MM.1S (cell line): ENCODE results near the gene RBMS3.

Source experiments
- DNase-seq: peaks from one replicate; pipeline ENCODE4 v3.0.0-alpha.2; 2015
- H2AFZ ChIP-seq: fragments of 300-600 bp; sonication (generic); 2 replicates; pipeline ENCODE4 v1.6.0; 2016; ENCODE audit warnings: antibody characterized with exemption, low read length
- H3F3A ChIP-seq: fragments of 300-600 bp; sonication (generic); 2 replicates; pipeline ENCODE4 v1.6.1; 2016; ENCODE audit warnings: mild to moderate bottlenecking, antibody characterized with exemption, low read length, moderate library complexity, mixed read lengths; ENCODE audit not compliant: insufficient read depth
- H3K27ac ChIP-seq: fragments of 300-600 bp; sonication (generic); 2 replicates; pipeline ENCODE4 v1.5.1; 2016; ENCODE audit warnings: mild to moderate bottlenecking, low read length
- H3K27me3 ChIP-seq: fragments of 300-600 bp; sonication (generic); replicated peaks from 2 replicates; pipeline ENCODE4 v1.6.0; 2016; ENCODE audit warnings: low read length; ENCODE audit not compliant: insufficient read depth
- H3K36me3 ChIP-seq: fragments of 300-600 bp; sonication (generic); replicated peaks from 2 replicates; pipeline ENCODE4 v1.6.1; 2016; ENCODE audit warnings: mild to moderate bottlenecking, low read length, mixed read lengths; ENCODE audit not compliant: insufficient read depth
- H3K4me1 ChIP-seq: fragments of 300-600 bp; sonication (generic); 2 replicates; pipeline ENCODE4 v1.6.1; 2016; ENCODE audit warnings: low read length, mixed read lengths
- H3K4me2 ChIP-seq: fragments of 300-600 bp; sonication (generic); 2 replicates; pipeline ENCODE4 v1.6.0; 2016; ENCODE audit warnings: low read depth, low read length
- H3K4me3 ChIP-seq: fragments of 300-600 bp; sonication (generic); 2 replicates; pipeline ENCODE4 v1.5.1; 2016; ENCODE audit warnings: low read length, mixed read lengths
- H3K79me2 ChIP-seq: fragments of 300-600 bp; sonication (generic); 2 replicates; pipeline ENCODE4 v1.6.1; 2016; ENCODE audit warnings: mixed run types, low read length, mixed read lengths
- H3K9ac ChIP-seq: fragments of 300-600 bp; sonication (generic); 2 replicates; pipeline ENCODE4 v1.6.1; 2016; ENCODE audit warnings: low read length, mixed read lengths
- H3K9me2 ChIP-seq: fragments of 300-600 bp; sonication (generic); replicated peaks from 2 replicates; pipeline ENCODE4 v1.6.1; 2016; ENCODE audit warnings: mild to moderate bottlenecking, low read length, mixed read lengths; ENCODE audit not compliant: insufficient read depth
- H3K9me3 ChIP-seq: fragments of 300-600 bp; sonication (generic); replicated peaks from 2 replicates; pipeline ENCODE4 v1.6.1; 2016; ENCODE audit warnings: mild to moderate bottlenecking, low read length, mixed read lengths; ENCODE audit not compliant: insufficient read depth
- H4K20me1 ChIP-seq: fragments of 300-600 bp; sonication (generic); 2 replicates; pipeline ENCODE4 v1.6.1; 2016; ENCODE audit warnings: mild to moderate bottlenecking, low read length, moderate library complexity, mixed read lengths; ENCODE audit not compliant: insufficient read depth
- CTCF ChIP-seq: fragments of 300-600 bp; sonication (generic); IDR thresholded peaks from 2 replicates; pipeline ENCODE4 v1.5.1; 2016; ENCODE audit warnings: antibody characterized with exemption, low read length, mixed read lengths
- EZH2 ChIP-seq: fragments of 300-600 bp; sonication (generic); optimal IDR thresholded peaks from 2 replicates; pipeline ENCODE3; 2017; ENCODE audit warnings: low read depth, mild to moderate bottlenecking, antibody characterized with exemption, low read length, mixed read lengths
- EZH2phosphoT487 ChIP-seq: fragments of 300-600 bp; sonication (generic); IDR thresholded peaks from 2 replicates; pipeline ENCODE4 v1.6.1; 2018; ENCODE audit warnings: antibody characterized with exemption, low read length

Gene RBMS3

DNA sequence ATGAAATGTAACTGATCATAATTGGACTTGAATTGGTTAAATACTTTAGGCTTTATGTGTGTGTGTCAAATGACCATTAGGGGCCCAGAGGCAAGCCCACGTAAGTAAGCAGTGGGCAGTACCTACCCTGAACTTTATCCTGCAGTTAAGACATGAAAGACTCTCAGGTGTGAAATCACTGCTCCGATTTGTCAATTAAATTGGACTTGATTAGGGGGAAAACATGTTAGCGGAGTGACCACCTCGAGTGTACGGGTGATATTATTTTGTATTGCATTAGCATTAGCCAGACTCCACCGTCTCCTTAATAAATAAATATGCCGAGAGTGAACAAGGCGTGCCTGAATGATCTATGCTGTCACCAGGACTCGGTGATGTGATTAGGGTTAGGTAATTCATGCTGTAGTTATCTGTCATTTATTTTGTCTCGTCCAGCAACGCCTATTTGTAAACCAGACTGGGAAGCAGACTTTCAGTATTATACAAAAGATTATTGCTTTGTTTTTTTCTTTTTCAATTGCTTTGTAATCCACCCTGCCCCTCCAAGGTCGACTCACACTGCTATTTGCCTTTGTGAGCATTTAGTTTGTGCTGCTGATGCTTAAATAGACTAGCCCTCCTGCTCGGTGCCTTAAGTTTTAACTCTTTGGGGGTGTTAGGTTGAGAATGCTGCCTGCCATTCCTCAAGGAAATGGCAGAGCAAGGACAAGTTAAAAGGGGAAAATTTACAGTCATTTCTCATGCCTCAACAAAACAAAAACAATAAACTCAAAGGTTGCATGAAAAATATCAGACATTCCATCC lies 1.8 kb downstream of the RBMS3 start:
- H3K36me3 ChIP-seq: no peaks in the 10 kb centered on the region
- no peaks in the 10 kb centered on the region for H4K20me1 ChIP-seq
- no peak for TF ChIP-seq CTCF
- no peak for TF ChIP-seq EZH2phosphoT487
- TF ChIP-seq EZH2: no peak
- no peak overlapping the region for H3K4me3 ChIP-seq
- H2AFZ ChIP-seq: no peak overlapping the region
- H3K27ac ChIP-seq: no peak overlapping the region
- no peaks in the 10 kb centered on the region for H3K79me2 ChIP-seq
- no peaks in the 10 kb centered on the region for H3F3A ChIP-seq
- DNase-seq: no peak
- no peaks in the 10 kb centered on the region for H3K9me2 ChIP-seq
- H3K4me2 ChIP-seq: no peak overlapping the region
- H3K9ac ChIP-seq: no peak overlapping the region
- no peaks in the 10 kb centered on the region for H3K4me1 ChIP-seq
- H3K9me3 ChIP-seq: no peaks in the 10 kb centered on the region
- no peaks in the 10 kb centered on the region for H3K27me3 ChIP-seq

DNA sequence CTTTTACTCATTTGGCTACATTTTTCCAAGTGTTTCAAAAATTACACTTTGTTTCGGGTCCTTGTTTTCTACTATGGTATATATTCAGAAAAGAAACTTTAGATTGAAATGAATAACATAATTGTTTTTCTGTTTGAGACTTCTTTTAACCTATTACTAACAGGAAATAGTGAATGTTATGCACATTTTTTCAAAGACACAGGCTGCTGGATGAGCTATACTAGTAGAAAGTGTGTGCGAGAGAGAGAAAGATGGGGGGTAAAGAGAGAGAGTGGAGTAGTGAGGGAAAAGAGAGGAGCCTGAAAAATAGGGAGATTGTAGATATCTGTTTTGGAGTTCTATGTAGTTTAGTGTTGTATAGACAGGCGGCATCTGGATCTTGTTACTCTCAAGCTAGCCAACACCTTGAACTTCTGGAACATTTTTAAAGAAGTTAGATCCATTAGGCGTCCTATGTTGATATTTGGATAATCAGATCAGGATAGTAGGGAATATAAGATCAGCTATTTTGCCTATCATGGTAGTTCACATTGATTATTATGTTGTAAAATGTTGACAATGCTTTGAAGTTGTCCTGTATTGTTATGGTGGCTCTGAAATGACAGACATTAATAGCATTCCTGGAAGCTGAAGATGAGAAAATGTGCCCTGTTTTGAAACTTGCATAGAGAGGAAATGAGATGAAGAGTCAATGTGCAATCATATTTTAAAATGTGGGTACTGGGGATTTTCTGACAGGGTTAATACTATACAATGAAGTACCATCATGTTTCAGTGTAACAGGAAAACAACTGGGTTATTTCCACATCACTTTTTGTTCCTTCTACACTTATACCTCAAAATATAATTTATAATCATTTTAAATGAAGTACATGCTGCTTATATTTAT lies 2.6 kb downstream of the RBMS3 start:
- Histone ChIP-seq H3K9ac (no peak overlapping the region), H3K4me2 (no peak overlapping the region), H3K9me3 (no peaks in the 10 kb centered on the region), H3K9me2 (no peaks in the 10 kb centered on the region), H3F3A (no peaks in the 10 kb centered on the region), H3K36me3 (no peaks in the 10 kb centered on the region), H2AFZ (no peak overlapping the region), H3K4me1 (no peaks in the 10 kb centered on the region), H4K20me1 (no peaks in the 10 kb centered on the region), H3K27ac (no peak overlapping the region), H3K79me2 (no peaks in the 10 kb centered on the region), H3K27me3 (no peaks in the 10 kb centered on the region), H3K4me3 (no peak overlapping the region)
- DNase-seq: no peak
- no peak for TF ChIP-seq EZH2
- TF ChIP-seq EZH2phosphoT487: no peak
- TF ChIP-seq CTCF: no peak

GRCh38 chr3:29284497-29284896 lies 3.6 kb downstream of the RBMS3 start:
- H3K4me1 ChIP-seq: no peaks in the 10 kb centered on the region
- H3K4me3 ChIP-seq: no peak overlapping the region
- H3F3A ChIP-seq: no peaks in the 10 kb centered on the region
- no peaks in the 10 kb centered on the region for H4K20me1 ChIP-seq
- no peak overlapping the region for H2AFZ ChIP-seq
- no peak for TF ChIP-seq EZH2
- no peak for TF ChIP-seq EZH2phosphoT487
- no peak for TF ChIP-seq CTCF
- no peak overlapping the region for H3K4me2 ChIP-seq
- no peaks in the 10 kb centered on the region for H3K27me3 ChIP-seq
- H3K27ac ChIP-seq: no peak overlapping the region
- no peaks in the 10 kb centered on the region for H3K79me2 ChIP-seq
- no peak for DNase-seq
- H3K36me3 ChIP-seq: no peaks in the 10 kb centered on the region
- H3K9ac ChIP-seq: no peak overlapping the region
- H3K9me3 ChIP-seq: no peaks in the 10 kb centered on the region
- H3K9me2 ChIP-seq: no peaks in the 10 kb centered on the region
